Immature natural killer cell (primary cell): ENCODE results near the gene FAM110C. TPM values are rescaled to one million over a fixed set of nuclear protein-coding genes. Genes with fewer than 3 reads are reported as not detected.
"Not testable (repeated sequence)": the region's sequence is repeated elsewhere in the genome, so short reads cannot be mapped to it uniquely, and the experiment has no call there.

Experiments used
- DNase-seq, 3 donors: peaks; one replicate each; pipeline ENCODE4 v3.0.0; 2022; ENCODE audit warnings: mixed read lengths in 1 of 3
- H3K27ac Mint-ChIP-seq, 6 donors: one replicate each; pipeline ENCODE4 v1.8.0; 2020; ENCODE audit warnings: mixed read lengths in 6 of 6, mild to moderate bottlenecking in 5 of 6, inconsistent platforms in 4 of 6, moderate library complexity in 3 of 6
- H3K27me3 Mint-ChIP-seq, 3 donors: one replicate each; pipeline ENCODE4 v1.8.0; 2020 to 2021; ENCODE audit warnings: low read depth in 3 of 3, mild to moderate bottlenecking in 3 of 3, mixed read lengths in 3 of 3, moderate library complexity in 3 of 3, inconsistent platforms in 1 of 3
- H3K36me3 Mint-ChIP-seq, 3 donors: one replicate each; pipeline ENCODE4 v1.8.0; 2020; ENCODE audit warnings: mixed read lengths in 3 of 3, inconsistent platforms in 2 of 3, mild to moderate bottlenecking in 2 of 3
- H3K4me1 Mint-ChIP-seq, 2 donors: one replicate each; pipeline ENCODE4 v1.8.0; 2020; ENCODE audit warnings: inconsistent platforms in 2 of 2, mild to moderate bottlenecking in 2 of 2, mixed read lengths in 2 of 2, moderate library complexity in 1 of 2
- H3K4me3 Mint-ChIP-seq, 5 donors: one replicate each; pipeline ENCODE4 v1.8.0; 2020; ENCODE audit warnings: mild to moderate bottlenecking in 5 of 5, mixed read lengths in 5 of 5, inconsistent platforms in 3 of 5, moderate library complexity in 3 of 5
- H3K9me3 Mint-ChIP-seq, 6 donors: one replicate each; pipeline ENCODE4 v1.8.0; 2020; ENCODE audit warnings: mild to moderate bottlenecking in 6 of 6, mixed read lengths in 6 of 6, inconsistent platforms in 4 of 6, moderate library complexity in 3 of 6
- polyA plus RNA-seq, 3 donors: library from polyadenylated mRNA; unstranded; fragments of 300-500 nt; fragmentation: Illumina TruSeq; gene quantifications; one replicate each; pipeline ENCODE4 v1.2.3, GENCODE V29; 2021

Gene FAM110C
- polyA plus RNA-seq, 3 donors from 2014 or later, result 1.9 to 2.8 TPM; not detected in 1

- not testable (repeated sequence) for DNase-seq, H3K9me3 Mint-ChIP-seq, H3K36me3 Mint-ChIP-seq, H3K4me3 Mint-ChIP-seq
- Mint-ChIP-seq H3K27ac (peak overlapping the region in 1 of 6 donors; percentile 77), H3K27me3 (peaks cover 0 to 13% (median 0%) of the 10 kb centered on the region in 3 donors), H3K4me1 (peaks cover 22 to 30% of the 10 kb centered on the region in 2 donors)
Observed at GRCh38 chr2:15916-16315, 30.4 kb downstream of the FAM110C start.

- no peak overlapping the region for H3K27ac Mint-ChIP-seq
- peak; percentile 52 to 77 (median 59) for DNase-seq
- peak overlapping the region in 2 of 5 donors; percentile 15 to 21 for H3K4me3 Mint-ChIP-seq
- H3K27me3 Mint-ChIP-seq, result peaks cover 0 to 8% (median 2%) of the 10 kb centered on the region in 3 donors
- peaks cover 3 to 5% of the 10 kb centered on the region in 2 donors for H3K4me1 Mint-ChIP-seq
- H3K36me3 Mint-ChIP-seq, result no peaks in the 10 kb centered on the region
- no peaks in the 10 kb centered on the region for H3K9me3 Mint-ChIP-seq
Observed at GRCh38 chr2:11248-11941, 34.9 kb downstream of the FAM110C start.

DNA sequence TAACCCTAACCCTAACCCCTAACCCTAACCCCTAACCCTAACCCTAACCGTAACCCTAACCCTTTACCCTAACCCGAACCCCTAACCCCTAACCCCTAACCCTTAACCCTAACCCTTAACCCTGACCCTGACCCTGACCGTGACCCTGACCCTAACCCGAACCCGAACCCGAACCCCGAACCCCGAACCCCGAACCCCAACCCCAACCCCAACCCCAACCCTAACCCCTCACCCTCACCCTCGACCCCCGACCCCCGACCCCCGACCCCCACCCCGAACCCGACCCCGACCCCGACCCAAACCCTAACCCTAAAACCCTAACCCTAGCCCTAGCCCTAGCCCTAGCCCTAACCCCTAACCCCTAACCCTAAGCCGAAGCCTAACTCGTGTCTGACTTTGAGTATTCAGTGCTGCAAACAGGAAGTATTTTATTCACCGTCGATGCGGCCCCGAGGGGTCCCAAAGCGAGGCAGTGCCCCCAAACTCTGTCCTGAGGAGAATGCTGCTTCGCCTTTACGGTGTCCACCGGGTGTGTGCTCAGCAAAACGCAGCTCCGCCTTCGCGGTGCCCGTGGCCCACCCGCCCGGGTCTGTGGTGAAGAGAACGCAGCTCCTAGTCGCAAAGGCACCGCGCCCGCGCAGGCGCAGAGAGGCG lies 36.0 kb downstream of the FAM110C start:
- Mint-ChIP-seq H3K27me3 (peaks cover 0 to 8% (median 2%) of the 10 kb centered on the region in 3 donors), H3K4me1 (no peaks in the 10 kb centered on the region), H3K4me3 (no peak overlapping the region), H3K27ac (no peak overlapping the region), H3K36me3 (no peaks in the 10 kb centered on the region), H3K9me3 (no peaks in the 10 kb centered on the region)
- peak in 1 of 3 donors; percentile 4 for DNase-seq

Other genes with a start within 250 kb of the FAM110C start
- 10 to 100 TPM; 20.8 to 29.5 (median 23.0) TPM for gene SH3YL1, start 217.5 kb upstream of the FAM110C start, polyA plus RNA-seq
- 100 to 1,000 TPM; 191 to 339 (median 197) TPM for gene ACP1, start 218.4 kb upstream of the FAM110C start, polyA plus RNA-seq
- 1 to 10 TPM; 4.1 to 7.5 (median 6.6) TPM for gene ALKAL2, start 241.6 kb upstream of the FAM110C start, polyA plus RNA-seq